LNCAP (cell line): ENCODE data around the gene ZBTB12.

Source experiments
- TF ChIP-seq, protein P1 (sequence below): fragments of 450-650 bp; IDR thresholded peaks from 2 replicates; pipeline ENCODE4 v1.5.1; 2017; ENCODE audit warnings: mild to moderate bottlenecking

Gene ZBTB12

DNA sequence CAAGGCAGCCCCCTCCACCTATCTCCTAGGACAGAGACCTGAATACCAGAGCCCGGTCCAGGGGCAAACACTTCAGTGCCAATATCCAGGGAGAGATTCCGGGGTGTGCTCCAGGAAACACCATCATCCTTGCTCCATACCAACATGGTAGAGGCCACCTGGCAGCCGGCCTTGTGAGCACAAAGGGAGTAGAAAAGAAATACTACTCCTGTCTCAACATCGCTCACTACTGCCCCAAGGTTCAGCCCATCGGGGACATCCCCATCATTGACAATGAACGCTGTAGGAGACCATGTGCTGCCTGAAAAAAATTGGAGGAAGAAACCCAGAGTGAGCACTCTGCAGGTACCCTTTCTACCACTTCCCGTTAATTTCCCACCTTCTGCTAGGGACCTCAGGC lies 40.7 kb downstream of the ZBTB12 start:
- TF ChIP-seq, protein P1, sequence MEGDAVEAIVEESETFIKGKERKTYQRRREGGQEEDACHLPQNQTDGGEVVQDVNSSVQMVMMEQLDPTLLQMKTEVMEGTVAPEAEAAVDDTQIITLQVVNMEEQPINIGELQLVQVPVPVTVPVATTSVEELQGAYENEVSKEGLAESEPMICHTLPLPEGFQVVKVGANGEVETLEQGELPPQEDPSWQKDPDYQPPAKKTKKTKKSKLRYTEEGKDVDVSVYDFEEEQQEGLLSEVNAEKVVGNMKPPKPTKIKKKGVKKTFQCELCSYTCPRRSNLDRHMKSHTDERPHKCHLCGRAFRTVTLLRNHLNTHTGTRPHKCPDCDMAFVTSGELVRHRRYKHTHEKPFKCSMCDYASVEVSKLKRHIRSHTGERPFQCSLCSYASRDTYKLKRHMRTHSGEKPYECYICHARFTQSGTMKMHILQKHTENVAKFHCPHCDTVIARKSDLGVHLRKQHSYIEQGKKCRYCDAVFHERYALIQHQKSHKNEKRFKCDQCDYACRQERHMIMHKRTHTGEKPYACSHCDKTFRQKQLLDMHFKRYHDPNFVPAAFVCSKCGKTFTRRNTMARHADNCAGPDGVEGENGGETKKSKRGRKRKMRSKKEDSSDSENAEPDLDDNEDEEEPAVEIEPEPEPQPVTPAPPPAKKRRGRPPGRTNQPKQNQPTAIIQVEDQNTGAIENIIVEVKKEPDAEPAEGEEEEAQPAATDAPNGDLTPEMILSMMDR: no peak

DNA sequence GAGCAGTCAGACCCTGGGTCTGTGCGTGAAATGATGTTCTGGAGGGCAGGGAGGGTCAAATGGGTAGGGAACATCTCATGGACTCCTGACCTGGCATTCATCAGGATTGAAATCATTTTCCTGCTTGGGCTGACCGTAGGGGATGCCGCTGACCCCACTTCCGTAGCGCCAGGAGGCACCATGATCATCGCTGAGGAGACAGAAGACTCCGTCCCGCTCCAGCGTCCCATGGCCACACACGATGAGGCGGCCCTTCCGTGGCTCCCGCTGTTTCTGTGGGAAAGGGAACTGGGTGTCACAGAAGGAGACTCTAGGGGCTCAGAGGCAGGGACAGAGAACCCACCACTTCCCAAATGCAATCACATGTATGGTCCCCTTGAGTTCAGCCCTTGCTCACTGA lies 41.5 kb downstream of the ZBTB12 start:
- TF ChIP-seq, protein P1: no peak

DNA sequence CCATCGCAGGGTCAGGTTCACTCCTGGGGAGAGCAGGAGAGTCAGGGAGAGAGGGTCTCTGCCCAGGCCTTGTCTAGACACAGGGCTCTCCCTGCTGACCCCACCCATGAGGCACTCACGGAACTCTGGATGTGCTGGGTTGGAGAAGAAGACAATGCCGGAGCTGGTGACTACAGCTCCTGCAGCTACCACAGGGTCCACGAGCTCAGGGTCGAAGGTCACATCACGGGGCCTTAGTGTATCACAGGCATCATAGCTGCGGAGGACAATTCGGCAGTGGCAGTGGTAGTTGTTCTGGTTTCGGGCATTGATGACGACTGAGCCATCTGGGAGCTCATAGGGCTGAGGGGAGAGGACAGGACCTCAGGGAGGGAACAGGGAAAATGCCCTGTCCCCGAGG lies 42.0 kb downstream of the ZBTB12 start:
- TF ChIP-seq, protein P1: no peak

DNA sequence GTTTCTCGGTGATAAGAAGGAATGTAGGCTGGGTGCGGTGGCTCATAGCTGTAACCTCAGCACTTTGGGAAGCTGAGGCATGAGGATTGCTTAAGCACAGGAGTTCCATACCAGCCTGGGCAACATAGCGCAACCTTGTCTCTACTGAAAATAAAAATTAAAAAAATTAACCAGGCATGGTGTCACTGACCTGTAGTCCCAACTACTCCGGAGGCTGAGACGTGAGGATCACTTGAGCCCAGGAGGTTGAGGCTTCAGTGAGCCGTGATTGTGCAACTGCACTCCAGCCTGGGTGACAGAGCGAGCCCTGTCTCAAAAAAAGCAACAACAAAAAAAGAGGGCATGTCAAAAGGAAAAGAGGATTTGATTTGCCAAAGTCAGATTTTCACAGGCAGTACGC lies 43.2 kb downstream of the ZBTB12 start:
- TF ChIP-seq, protein P1: no peak

DNA sequence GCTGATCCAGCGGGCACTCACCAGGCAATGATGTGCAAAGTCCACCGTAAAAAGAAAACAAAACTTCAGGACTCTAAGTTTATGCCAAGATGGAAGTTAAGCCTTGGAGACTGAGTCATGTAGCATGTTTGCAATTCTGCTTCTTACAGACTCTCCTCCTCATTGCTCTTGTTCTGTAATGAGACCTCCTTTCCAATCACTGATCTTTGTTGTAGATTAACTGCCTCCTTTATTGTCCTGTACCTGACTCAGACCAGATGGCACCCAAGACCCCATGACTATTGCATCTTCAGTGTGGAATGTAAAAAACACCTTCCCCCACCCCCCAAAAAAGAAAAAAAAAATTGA lies 50.4 kb downstream of the ZBTB12 start:
- TF ChIP-seq, protein P1: no peak

DNA sequence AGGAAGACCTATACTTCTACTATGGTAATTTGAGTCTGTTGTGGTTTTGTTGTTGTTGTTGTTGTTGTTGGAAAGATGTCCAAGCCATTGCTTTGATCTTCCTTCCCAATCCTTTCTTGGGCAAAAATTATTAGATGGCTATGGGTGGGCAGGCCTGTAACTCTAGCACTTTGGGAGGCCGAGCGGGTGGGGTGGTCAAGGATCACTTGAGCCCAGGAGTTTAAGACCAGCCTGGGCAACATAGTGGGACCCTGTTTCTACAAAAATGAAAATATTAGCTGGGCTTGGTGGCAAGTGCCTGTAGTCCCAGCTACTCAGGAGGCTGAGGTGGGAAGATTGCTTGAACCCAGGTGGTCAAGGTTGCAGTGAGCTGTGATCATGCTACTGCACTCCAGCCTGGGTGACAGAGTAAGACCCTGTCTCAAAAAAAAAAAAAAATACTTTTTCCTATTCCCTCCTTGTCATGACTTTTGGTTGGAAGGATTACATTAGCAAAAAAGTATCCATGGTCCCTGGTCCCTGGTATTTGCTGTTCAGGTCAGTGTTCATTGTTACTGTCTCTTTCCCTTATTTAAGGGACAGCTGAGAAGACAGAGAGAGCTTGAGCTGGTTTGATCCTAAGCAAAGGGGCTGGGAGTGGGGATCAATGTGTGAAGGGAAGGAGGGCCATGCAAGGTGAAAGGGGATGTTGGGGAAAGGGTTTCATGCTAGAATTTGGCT lies 51.0 kb downstream of the ZBTB12 start:
- TF ChIP-seq, protein P1: no peak
